SK-N-SH (cell line): ENCODE measurements around the gene RPL27. TPM values are rescaled to one million over a fixed set of nuclear protein-coding genes. Genes with fewer than 3 reads are reported as not detected.

Experiments
- CTCF ChIA-PET: fragments of 300-600, 350-600 bp; formaldehyde crosslinking; extraction: SDS; loops from one replicate; lab custom pipeline; 2021; lab: Yijun Ruan, JAX
- POLR2A ChIA-PET: fragments of 350-600 bp; sonication (Branson Sonifier 250); formaldehyde crosslinking; extraction: SDS; loops from one replicate; lab custom pipeline; 2020; ENCODE audit warnings: antibody characterized with exemption, inconsistent platforms; lab: Yijun Ruan, JAX
- DNase-seq: peaks from one replicate; pipeline ENCODE4 v3.0.0; 2012
- H2AFZ ChIP-seq: fragments of 200-600 bp; sonication (generic); 2 replicates; pipeline ENCODE4 v1.8.1; 2016; ENCODE audit warnings: antibody characterized with exemption, mild to moderate bottlenecking, low read depth
- H3F3A ChIP-seq: fragments of 200-600 bp; sonication (generic); replicated peaks from 2 replicates; pipeline ENCODE3; 2016; ENCODE audit warnings: antibody characterized with exemption, mild to moderate bottlenecking; ENCODE audit not compliant: insufficient read depth
- H3K27ac ChIP-seq, 2 experiments: fragments of 200-500 bp in 1 of 2; fragments of 200-600 bp in 1 of 2; sonication (Bioruptor generic) in 1 of 2; sonication (generic), shearing (Covaris generic) in 1 of 2; 2 replicates each; pipeline versions ENCODE4 v1.5.1 to v1.6.1; 2014 to 2016; ENCODE audit warnings: low read depth in 2 of 2, inconsistent platforms in 1 of 2, low read length in 1 of 2, mild to moderate bottlenecking in 1 of 2, mixed read lengths in 1 of 2
- H3K27me3 ChIP-seq: fragments of 200-600 bp; sonication (generic), shearing (Covaris generic); 2 replicates; pipeline ENCODE4 v1.6.1; 2016; ENCODE audit warnings: mixed run types; ENCODE audit not compliant: insufficient read depth
- H3K36me3 ChIP-seq, 2 experiments: fragments of 200-500 bp in 1 of 2; fragments of 200-600 bp in 1 of 2; sonication (Bioruptor generic) in 1 of 2; sonication (generic) in 1 of 2; replicated peaks in 1 of 2; 2 replicates each; pipeline versions ENCODE3 to v1.5.1; 2014 to 2016; ENCODE audit warnings: low read length in 1 of 2, mild to moderate bottlenecking in 1 of 2; ENCODE audit not compliant: insufficient read depth in 2 of 2, control insufficient read depth in 1 of 2
- H3K4me1 ChIP-seq, 2 experiments: fragments of 200-500 bp in 1 of 2; fragments of 200-600 bp in 1 of 2; sonication (Bioruptor generic) in 1 of 2; sonication (generic), shearing (Covaris generic) in 1 of 2; 2 replicates each; pipeline versions ENCODE4 v1.5.1 to v1.6.1; 2014 to 2016; ENCODE audit warnings: low read depth in 1 of 2, low read length in 1 of 2, mixed run types in 1 of 2; ENCODE audit not compliant: insufficient read depth in 2 of 2, control insufficient read depth in 1 of 2
- H3K4me2 ChIP-seq: fragments of 200-600 bp; sonication (generic), shearing (Covaris generic); 2 replicates; pipeline ENCODE4 v1.6.1; 2017; ENCODE audit warnings: mixed run types
- H3K4me3 ChIP-seq, 2 experiments: fragments of 200-500 bp in 1 of 2; fragments of 200-600 bp in 1 of 2; sonication (Bioruptor generic) in 1 of 2; sonication (generic), shearing (Covaris generic) in 1 of 2; 2 replicates each; pipeline versions ENCODE4 v1.5.1 to v1.8.1; 2014 to 2016; ENCODE audit warnings: low read depth in 2 of 2, inconsistent platforms in 1 of 2, low read length in 1 of 2, mild to moderate bottlenecking in 1 of 2, mixed read lengths in 1 of 2, moderate library complexity in 1 of 2
- H3K79me2 ChIP-seq: fragments of 200-600 bp; sonication (generic); 2 replicates; pipeline ENCODE4 v1.8.1; 2017; ENCODE audit warnings: mild to moderate bottlenecking; ENCODE audit not compliant: insufficient read depth
- H3K9ac ChIP-seq: fragments of 200-600 bp; sonication (generic); 2 replicates; pipeline ENCODE4 v1.6.1; 2017; ENCODE audit warnings: mixed run types
- H3K9me2 ChIP-seq: fragments of 200-600 bp; sonication (generic); 2 replicates; pipeline ENCODE4 v1.6.1; 2017; ENCODE audit warnings: mixed run types
- H3K9me3 ChIP-seq: fragments of 200-600 bp; sonication (generic); 2 replicates; pipeline ENCODE4 v1.6.1; 2017; ENCODE audit warnings: mixed run types, mild to moderate bottlenecking, moderate library complexity
- H4K20me1 ChIP-seq: fragments of 200-600 bp; sonication (generic); 2 replicates; pipeline ENCODE4 v1.6.1; 2017; ENCODE audit warnings: mild to moderate bottlenecking, mixed run types; ENCODE audit not compliant: insufficient read depth
- CHD2 ChIP-seq: fragments of 150-350 bp; IDR thresholded peaks from 2 replicates; pipeline ENCODE4 v1.6.1; 2018; ENCODE audit warnings: low read length; ENCODE audit not compliant: partially characterized antibody
- CTCF ChIP-seq: fragments of 200-600 bp; sonication (generic); IDR thresholded peaks from 2 replicates; pipeline ENCODE4 v1.6.1; 2017; ENCODE audit warnings: antibody characterized with exemption, mild to moderate bottlenecking, moderate library complexity
- ELF1 ChIP-seq: IDR thresholded peaks from 2 replicates; pipeline ENCODE4 v1.4.0; 2012
- EP300 ChIP-seq, 2 experiments: IDR thresholded peaks; 2 replicates each; pipeline versions ENCODE4 v1.4.0 to v1.6.1; 2012; ENCODE audit warnings: borderline replicate concordance in 1 of 2, low read depth in 1 of 2, low read length in 1 of 2
- EZH2phosphoT487 ChIP-seq: fragments of 200-600 bp; sonication (generic); IDR thresholded peaks from 2 replicates; pipeline ENCODE4 v1.6.1; 2017; ENCODE audit warnings: low read depth, mixed run types, mild to moderate bottlenecking, antibody characterized with exemption, moderate library complexity, borderline replicate concordance
- JUND ChIP-seq: IDR thresholded peaks from 2 replicates; pipeline ENCODE4 v1.4.0; 2012
- MAX ChIP-seq: IDR thresholded peaks from 2 replicates; pipeline ENCODE4 v1.4.0; 2012; ENCODE audit warnings: low read depth
- MEF2A ChIP-seq: IDR thresholded peaks from 2 replicates; pipeline ENCODE4 v1.4.0; 2012; ENCODE audit warnings: low read depth, borderline replicate concordance
- MXI1 ChIP-seq: IDR thresholded peaks from 2 replicates; pipeline ENCODE4 v1.6.1; 2012; ENCODE audit warnings: mild to moderate bottlenecking, low read depth, low read length, improper control_type of control experiment
- NFIC ChIP-seq: IDR thresholded peaks from 2 replicates; pipeline ENCODE4 v1.4.0; 2012; ENCODE audit warnings: borderline replicate concordance
- REST ChIP-seq: IDR thresholded peaks from 2 replicates; pipeline ENCODE4 v1.6.1; 2012; ENCODE audit warnings: mild to moderate bottlenecking, low read depth, low read length, moderate library complexity
- RFX5 ChIP-seq: IDR thresholded peaks from 2 replicates; pipeline ENCODE4 v1.6.1; 2012; ENCODE audit warnings: mild to moderate bottlenecking, improper control_type of control experiment, low read length
- SIN3A ChIP-seq: IDR thresholded peaks from 2 replicates; pipeline ENCODE4 v1.6.1; 2012; ENCODE audit warnings: low read depth, mild to moderate bottlenecking, low read length, moderate library complexity, borderline replicate concordance
- SMC3 ChIP-seq: IDR thresholded peaks from 2 replicates; pipeline ENCODE4 v1.6.1; 2012; ENCODE audit warnings: low read depth, low read length, improper control_type of control experiment
- TEAD4 ChIP-seq: IDR thresholded peaks from 2 replicates; pipeline ENCODE4 v1.4.0; 2012; ENCODE audit warnings: mild to moderate bottlenecking, borderline replicate concordance; ENCODE audit not compliant: insufficient read depth
- ZBTB33 ChIP-seq: IDR thresholded peaks from 2 replicates; pipeline ENCODE4 v1.4.0; 2012; ENCODE audit warnings: low read depth, borderline replicate concordance
- WGBS: methylation state at CpG from one replicate; pipeline ENCODE4 v1.1.6; 2017; ENCODE audit warnings: low lambda C conversion rate; 5-methylcytosine and 5-hydroxymethylcytosine counted together
- polyA plus RNA-seq, 3 experiments: library from polyadenylated mRNA; depleted of rRNA; stranded (reverse); fragments of >200 nt; gene quantifications; 2 replicates each; pipeline ENCODE4 v1.2.3, GENCODE V29; 2012

The RPL27 gene
- polyA plus RNA-seq, 1 of the 3 experiments (the other 2 are of a cell fraction) = 6,383 TPM

- Histone ChIP-seq H3K27me3 (no peaks in the 10 kb centered on the region), H3K9ac (no peak overlapping the region)
- POLR2A ChIA-PET = interaction anchor here (1.5 kb wide), 1 partner anchor 21 kb away, joined by 7 read pairs; the partner anchor contains the start of gene RPL27
- TF ChIP-seq RFX5 (no peak), CHD2 (no peak), MEF2A (no peak), NFIC (no peak), MAX (no peak), MXI1 (no peak), ZBTB33 (no peak), CTCF (no peak), EZH2phosphoT487 (no peak), SMC3 (no peak)
- TF ChIP-seq, all 33 proteins: peak for 0
- Histone ChIP-seq H3K9me3 (no peaks in the 10 kb centered on the region), H3K36me3 (peaks cover 15 to 26% of the 10 kb centered on the region in 2 experiments), H4K20me1 (0 out of 2 replicates have a peak, but pooled peaks cover 6% of the 10 kb centered on the region), H3K79me2 (peaks cover 31% of the 10 kb centered on the region), H3F3A (peaks cover 2% of the 10 kb centered on the region), H3K9me2 (no peaks in the 10 kb centered on the region), H3K4me1 (peaks cover 0 to 26% of the 10 kb centered on the region in 2 experiments; a peak in 2 of 4 replicates), H3K27ac (peak overlapping the region in 1 of 2 experiments; percentile 20; a peak in 1 of 4 replicates), H2AFZ (no peak overlapping the region), H3K4me2 (peak overlapping the region; percentile 98; the same call in 1 of the 2 replicates), H3K4me3 (no peak overlapping the region)
- DNase-seq = no peak
- WGBS = 76% methylated on average over 7 of the region's 7 CpGs
- CTCF ChIA-PET = interaction anchor here (2.4 kb wide), 1 partner anchor 21 kb away, joined by 9 read pairs; the partner anchor contains the start of gene RPL27
Measured at GRCh38 chr17:43019418-43019817, 21.2 kb downstream of the RPL27 start.

DNA sequence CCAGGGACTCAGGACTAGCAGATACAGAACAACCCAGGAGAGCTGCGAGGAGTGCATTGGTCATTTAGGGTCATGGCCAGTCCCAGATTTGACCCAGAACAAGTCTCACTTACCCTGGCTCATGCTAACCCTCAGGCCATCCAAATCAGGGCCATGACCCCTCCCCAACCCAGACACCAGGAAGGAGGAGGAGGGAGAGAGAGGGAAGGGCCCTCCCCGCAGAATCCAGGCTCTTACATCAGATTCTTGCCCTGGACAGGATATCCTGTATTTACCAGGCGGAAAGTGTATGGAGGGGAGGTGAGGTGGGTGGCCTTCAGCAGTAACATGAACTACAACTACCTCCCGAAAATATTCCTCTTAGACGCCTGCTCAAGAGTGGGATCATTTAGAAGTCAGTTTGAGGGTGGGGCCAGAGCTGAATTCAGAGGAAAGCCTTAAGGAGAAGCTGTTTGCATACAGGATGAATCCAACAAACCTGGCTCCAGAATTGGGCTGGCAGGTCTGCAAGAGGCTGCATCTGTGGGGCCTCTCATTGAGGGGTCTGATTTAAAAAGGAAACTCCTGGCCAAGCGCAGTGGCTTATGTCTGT lies 21.9 kb downstream of the RPL27 start:
- Histone ChIP-seq H3K4me2 (peak overlapping the region; percentile 98), H2AFZ (no peak overlapping the region), H4K20me1 (0 out of 2 replicates have a peak, but pooled peaks cover 6% of the 10 kb centered on the region), H3K27me3 (no peaks in the 10 kb centered on the region), H3K27ac (peak overlapping the region in 1 of 2 experiments; percentile 20; a peak in 1 of 4 replicates), H3K9me2 (no peaks in the 10 kb centered on the region), H3K9ac (no peak overlapping the region; the same call in 1 of the 2 replicates), H3K9me3 (no peaks in the 10 kb centered on the region), H3K4me1 (peaks cover 0 to 26% of the 10 kb centered on the region in 2 experiments; a peak in 2 of 4 replicates), H3F3A (peaks cover 6% of the 10 kb centered on the region), H3K4me3 (peak overlapping the region in 1 of 2 experiments; percentile 99; a peak in 2 of 4 replicates), H3K79me2 (peaks cover 31% of the 10 kb centered on the region), H3K36me3 (peaks cover 15 to 24% of the 10 kb centered on the region in 2 experiments)
- ChIA-PET CTCF (interaction anchor here (3.1 kb wide), 1 partner anchor 22 kb away, joined by 11 read pairs; the partner anchor contains the start of gene RPL27), POLR2A (interaction anchor here (2.5 kb wide), 1 partner anchor 22 kb away, joined by 15 read pairs; the partner anchor contains the start of gene RPL27)
- DNase-seq = no peak
- 84% methylated on average over 6 of the region's 6 CpGs for WGBS
- no peak for TF ChIP-seq JUND
- no peak for TF ChIP-seq EP300 (IDR thresholded peaks at IDR 0.05; ENCODE audit: borderline replicate concordance in 1 of 2, low read depth in 1 of 2, low read length in 1 of 2)
- TF ChIP-seq REST = no peak
- no peak for TF ChIP-seq MEF2A
- no peak for TF ChIP-seq ELF1
- no peak for TF ChIP-seq TEAD4
- no peak for TF ChIP-seq CHD2
- TF ChIP-seq MAX = no peak
- no peak for TF ChIP-seq SIN3A
